Astrocyte (in vitro differentiated cells and primary cell): ENCODE measurements around the gene FAM53A. TPM values are rescaled to one million over a fixed set of nuclear protein-coding genes. Genes with fewer than 3 reads are reported as not detected.

Experiments used
- DNase-seq: peaks from one replicate; pipeline ENCODE4 v3.0.0-alpha.2; 2010; ENCODE audit warnings: low read depth
- FAIRE-seq: peaks from 2 replicates; lab custom pipeline; 2011; peaks lifted over from hg19 to GRCh38; lab: Jason Lieb, UNC
- H2AFZ ChIP-seq: 2 replicates; pipeline ENCODE4 v1.6.0; 2012; ENCODE audit warnings: low read depth, low read length, inconsistent platforms
- H3K27ac ChIP-seq: 2 replicates; pipeline ENCODE4 v1.5.1; 2011; ENCODE audit warnings: low read depth, low read length, inconsistent platforms
- H3K27me3 ChIP-seq: 2 replicates; pipeline ENCODE4 v1.6.0; 2011; ENCODE audit warnings: low read length, inconsistent platforms; ENCODE audit not compliant: insufficient read depth
- H3K36me3 ChIP-seq: 2 replicates; pipeline ENCODE4 v1.5.1; 2011; ENCODE audit warnings: low read length, inconsistent platforms; ENCODE audit not compliant: insufficient read depth
- H3K4me1 ChIP-seq: 2 replicates; pipeline ENCODE4 v1.5.1; 2011; ENCODE audit warnings: low read length, inconsistent platforms; ENCODE audit not compliant: insufficient read depth
- H3K4me2 ChIP-seq: 2 replicates; pipeline ENCODE4 v1.6.0; 2012; ENCODE audit warnings: low read length, inconsistent platforms
- H3K4me3 ChIP-seq: 2 replicates; pipeline ENCODE4 v1.5.1; 2011; ENCODE audit warnings: low read depth, mild to moderate bottlenecking, low read length, inconsistent platforms; ENCODE audit not compliant: insufficient read depth
- H3K79me2 ChIP-seq: 2 replicates; pipeline ENCODE4 v1.6.0; 2012; ENCODE audit warnings: mild to moderate bottlenecking, low read length, inconsistent platforms; ENCODE audit not compliant: insufficient read depth
- H3K9ac ChIP-seq: 2 replicates; pipeline ENCODE4 v1.6.0; 2012; ENCODE audit warnings: mild to moderate bottlenecking, low read length, inconsistent platforms
- H3K9me3 ChIP-seq: 2 replicates; pipeline ENCODE4 v1.5.1; 2012; ENCODE audit warnings: low read depth, mild to moderate bottlenecking, low read length, inconsistent platforms; ENCODE audit not compliant: insufficient read depth
- H4K20me1 ChIP-seq: 2 replicates; pipeline ENCODE4 v1.6.0; 2012; ENCODE audit warnings: low read length, inconsistent platforms; ENCODE audit not compliant: insufficient read depth
- H3K27ac Mint-ChIP-seq: one replicate; pipeline ENCODE4 v1.8.0; 2021; ENCODE audit warnings: mild to moderate bottlenecking, mixed read lengths; ENCODE audit not compliant: unreplicated experiment
- H3K27me3 Mint-ChIP-seq: one replicate; pipeline ENCODE4 v1.8.0; 2021; ENCODE audit warnings: low read depth, mixed read lengths; ENCODE audit not compliant: unreplicated experiment
- H3K36me3 Mint-ChIP-seq: one replicate; pipeline ENCODE4 v1.8.0; 2021; ENCODE audit warnings: low read depth, mixed read lengths; ENCODE audit not compliant: unreplicated experiment
- H3K4me1 Mint-ChIP-seq: one replicate; pipeline ENCODE4 v1.8.0; 2021; ENCODE audit warnings: low read depth, mixed read lengths; ENCODE audit not compliant: unreplicated experiment
- H3K4me3 Mint-ChIP-seq: one replicate; pipeline ENCODE4 v1.8.0; 2021; ENCODE audit warnings: mild to moderate bottlenecking, moderate library complexity, mixed read lengths; ENCODE audit not compliant: unreplicated experiment
- H3K9me3 Mint-ChIP-seq: one replicate; pipeline ENCODE4 v1.8.0; 2021; ENCODE audit warnings: mild to moderate bottlenecking, mixed read lengths; ENCODE audit not compliant: unreplicated experiment
- EZH2 ChIP-seq: IDR thresholded peaks from 2 replicates; pipeline ENCODE4 v1.6.1; 2012; ENCODE audit warnings: mild to moderate bottlenecking, low read length, inconsistent platforms; ENCODE audit not compliant: insufficient read depth
- total RNA-seq: library from RNA; stranded (reverse); gene quantifications from 2 replicates; pipeline ENCODE4 v1.2.1, GENCODE V29; 2021
- TF ChIP-seq, protein P1 (sequence below): IDR thresholded peaks from 2 replicates; pipeline ENCODE4 v1.5.1; 2011; ENCODE audit warnings: low read depth, mild to moderate bottlenecking, inconsistent platforms, low read length, moderate library complexity; ENCODE audit not compliant: insufficient read depth

Gene FAM53A
- total RNA-seq, 1 donor from 2014 or later = 2.1 TPM

DNA sequence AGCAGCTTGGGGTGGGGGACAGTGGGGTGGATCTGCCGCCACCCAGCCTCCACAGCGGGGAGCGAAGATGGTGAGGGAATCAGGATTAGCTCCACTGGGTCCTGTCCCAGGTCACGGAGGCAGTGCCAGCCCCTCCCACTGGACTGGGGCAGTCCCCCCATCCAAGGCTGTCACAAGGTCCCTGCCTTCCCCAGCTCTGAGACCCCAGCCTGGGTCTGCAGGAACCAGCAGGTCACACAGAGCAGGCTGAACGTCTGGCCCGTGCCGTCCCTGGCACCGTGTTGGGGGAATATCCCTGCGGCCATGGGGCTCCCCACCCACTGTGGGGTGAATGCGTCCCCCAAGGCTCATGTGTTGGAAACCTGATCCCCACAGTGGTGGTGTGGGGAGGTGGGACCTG lies 62.6 kb downstream of the FAM53A start:
- Histone ChIP-seq H3K27me3 (no peaks in the 10 kb centered on the region), H3K27ac (no peak overlapping the region), H3K4me1 (no peaks in the 10 kb centered on the region), H3K9me3 (no peaks in the 10 kb centered on the region), H3K79me2 (no peaks in the 10 kb centered on the region), H4K20me1 (no peaks in the 10 kb centered on the region), H3K4me3 (no peak overlapping the region), H2AFZ (no peak overlapping the region), H3K9ac (no peak overlapping the region), H3K4me2 (no peak overlapping the region), H3K36me3 (no peaks in the 10 kb centered on the region)
- H3K27ac Mint-ChIP-seq = no peak overlapping the region
- H3K27me3 Mint-ChIP-seq = peaks cover 11% of the 10 kb centered on the region
- no peak overlapping the region for H3K4me3 Mint-ChIP-seq
- DNase-seq = no peak
- FAIRE-seq = no peak
- peaks cover 5% of the 10 kb centered on the region for H3K36me3 Mint-ChIP-seq
- H3K9me3 Mint-ChIP-seq = peaks cover 13% of the 10 kb centered on the region
- H3K4me1 Mint-ChIP-seq = no peaks in the 10 kb centered on the region
- TF ChIP-seq, protein P1, sequence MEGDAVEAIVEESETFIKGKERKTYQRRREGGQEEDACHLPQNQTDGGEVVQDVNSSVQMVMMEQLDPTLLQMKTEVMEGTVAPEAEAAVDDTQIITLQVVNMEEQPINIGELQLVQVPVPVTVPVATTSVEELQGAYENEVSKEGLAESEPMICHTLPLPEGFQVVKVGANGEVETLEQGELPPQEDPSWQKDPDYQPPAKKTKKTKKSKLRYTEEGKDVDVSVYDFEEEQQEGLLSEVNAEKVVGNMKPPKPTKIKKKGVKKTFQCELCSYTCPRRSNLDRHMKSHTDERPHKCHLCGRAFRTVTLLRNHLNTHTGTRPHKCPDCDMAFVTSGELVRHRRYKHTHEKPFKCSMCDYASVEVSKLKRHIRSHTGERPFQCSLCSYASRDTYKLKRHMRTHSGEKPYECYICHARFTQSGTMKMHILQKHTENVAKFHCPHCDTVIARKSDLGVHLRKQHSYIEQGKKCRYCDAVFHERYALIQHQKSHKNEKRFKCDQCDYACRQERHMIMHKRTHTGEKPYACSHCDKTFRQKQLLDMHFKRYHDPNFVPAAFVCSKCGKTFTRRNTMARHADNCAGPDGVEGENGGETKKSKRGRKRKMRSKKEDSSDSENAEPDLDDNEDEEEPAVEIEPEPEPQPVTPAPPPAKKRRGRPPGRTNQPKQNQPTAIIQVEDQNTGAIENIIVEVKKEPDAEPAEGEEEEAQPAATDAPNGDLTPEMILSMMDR = no peak
- no peak for TF ChIP-seq EZH2

DNA sequence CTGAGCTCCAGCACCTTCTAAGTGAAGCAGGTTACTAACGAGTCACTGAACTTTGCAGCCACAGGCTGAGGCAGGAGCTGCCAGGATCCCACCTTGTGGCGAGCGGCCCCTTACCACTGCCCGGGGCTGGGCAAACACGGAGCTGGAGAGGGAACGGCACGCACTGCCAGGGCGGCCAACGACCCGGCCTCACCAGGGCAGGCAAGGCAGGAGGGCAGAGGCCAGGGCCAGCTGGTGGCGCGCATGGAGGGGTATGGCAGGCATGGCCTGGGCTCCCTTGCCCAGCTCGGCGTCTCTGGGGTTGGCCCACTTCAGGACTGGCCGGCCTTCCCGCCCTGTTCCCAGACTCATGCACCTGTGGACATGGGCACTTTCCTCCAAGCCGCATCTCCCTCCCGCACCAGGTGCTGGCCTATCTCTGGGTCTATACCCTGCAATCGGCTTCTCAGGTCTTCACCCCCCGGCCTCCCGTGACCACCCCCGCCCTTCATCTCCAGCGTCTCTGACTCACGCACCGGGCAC lies 64.9 kb downstream of the FAM53A start:
- no peak overlapping the region for H3K9ac ChIP-seq

DNA sequence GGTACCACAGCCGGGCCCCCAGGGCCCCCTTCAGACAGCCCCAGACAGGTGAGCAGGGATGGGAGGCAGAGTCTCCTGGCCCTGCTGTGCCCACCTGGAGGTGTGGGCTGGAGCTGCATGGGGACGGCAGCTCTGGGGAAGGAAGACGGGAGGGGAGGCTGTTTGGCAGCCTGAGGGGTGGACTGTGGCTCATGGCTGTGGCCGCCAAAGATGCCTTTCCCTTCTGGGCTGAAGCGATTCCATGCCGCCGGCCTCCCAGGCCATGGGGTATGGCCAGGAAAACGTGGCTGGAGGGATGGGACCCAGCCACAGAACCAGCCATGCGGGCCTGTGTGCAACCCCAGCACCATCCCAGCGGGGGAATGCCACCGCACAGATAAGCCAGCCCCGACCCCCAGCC lies 65.7 kb downstream of the FAM53A start:
- TF ChIP-seq EZH2 = no peak
- TF ChIP-seq, protein P1 = no peak
- Histone ChIP-seq H3K9ac (no peak overlapping the region), H3K79me2 (no peaks in the 10 kb centered on the region), H3K4me1 (no peaks in the 10 kb centered on the region), H3K36me3 (no peaks in the 10 kb centered on the region), H4K20me1 (no peaks in the 10 kb centered on the region), H3K27me3 (no peaks in the 10 kb centered on the region), H2AFZ (no peak overlapping the region), H3K4me3 (no peak overlapping the region), H3K27ac (no peak overlapping the region), H3K9me3 (no peaks in the 10 kb centered on the region), H3K4me2 (no peak overlapping the region)
- H3K27ac Mint-ChIP-seq = no peak overlapping the region
- H3K4me1 Mint-ChIP-seq = no peaks in the 10 kb centered on the region
- no peak overlapping the region for H3K4me3 Mint-ChIP-seq
- peaks cover 5% of the 10 kb centered on the region for H3K36me3 Mint-ChIP-seq
- H3K9me3 Mint-ChIP-seq = peaks cover 11% of the 10 kb centered on the region
- FAIRE-seq = no peak
- no peak for DNase-seq
- H3K27me3 Mint-ChIP-seq = peaks cover 21% of the 10 kb centered on the region

More for the DNA sequence above, 64.9 kb downstream of the FAM53A start:
- H3K9me3 Mint-ChIP-seq = peaks cover 12% of the 10 kb centered on the region
- H3K9me3 ChIP-seq = no peaks in the 10 kb centered on the region
- H3K4me3 ChIP-seq = no peak overlapping the region
- FAIRE-seq = no peak
- H3K27ac Mint-ChIP-seq = no peak overlapping the region
- no peak overlapping the region for H3K4me3 Mint-ChIP-seq
- TF ChIP-seq EZH2 = no peak
- TF ChIP-seq, protein P1 = no peak
- H2AFZ ChIP-seq = no peak overlapping the region
- no peaks in the 10 kb centered on the region for H3K4me1 Mint-ChIP-seq
- no peaks in the 10 kb centered on the region for H3K27me3 ChIP-seq
- H3K4me2 ChIP-seq = no peak overlapping the region
- no peaks in the 10 kb centered on the region for H4K20me1 ChIP-seq
- DNase-seq = no peak
- no peak overlapping the region for H3K27ac ChIP-seq
- peaks cover 5% of the 10 kb centered on the region for H3K36me3 Mint-ChIP-seq
- H3K27me3 Mint-ChIP-seq = peaks cover 18% of the 10 kb centered on the region
- H3K4me1 ChIP-seq = no peaks in the 10 kb centered on the region
- no peaks in the 10 kb centered on the region for H3K36me3 ChIP-seq
- no peaks in the 10 kb centered on the region for H3K79me2 ChIP-seq
